ENCODE measurements around the gene ZFP36. TPM values are rescaled to one million over a fixed set of nuclear protein-coding genes. Genes with fewer than 3 reads are reported as not detected.

ZFP36 gene
- total RNA-seq, 2 donors from 2014 or later = 16.1 to 23.4 TPM

DNA sequence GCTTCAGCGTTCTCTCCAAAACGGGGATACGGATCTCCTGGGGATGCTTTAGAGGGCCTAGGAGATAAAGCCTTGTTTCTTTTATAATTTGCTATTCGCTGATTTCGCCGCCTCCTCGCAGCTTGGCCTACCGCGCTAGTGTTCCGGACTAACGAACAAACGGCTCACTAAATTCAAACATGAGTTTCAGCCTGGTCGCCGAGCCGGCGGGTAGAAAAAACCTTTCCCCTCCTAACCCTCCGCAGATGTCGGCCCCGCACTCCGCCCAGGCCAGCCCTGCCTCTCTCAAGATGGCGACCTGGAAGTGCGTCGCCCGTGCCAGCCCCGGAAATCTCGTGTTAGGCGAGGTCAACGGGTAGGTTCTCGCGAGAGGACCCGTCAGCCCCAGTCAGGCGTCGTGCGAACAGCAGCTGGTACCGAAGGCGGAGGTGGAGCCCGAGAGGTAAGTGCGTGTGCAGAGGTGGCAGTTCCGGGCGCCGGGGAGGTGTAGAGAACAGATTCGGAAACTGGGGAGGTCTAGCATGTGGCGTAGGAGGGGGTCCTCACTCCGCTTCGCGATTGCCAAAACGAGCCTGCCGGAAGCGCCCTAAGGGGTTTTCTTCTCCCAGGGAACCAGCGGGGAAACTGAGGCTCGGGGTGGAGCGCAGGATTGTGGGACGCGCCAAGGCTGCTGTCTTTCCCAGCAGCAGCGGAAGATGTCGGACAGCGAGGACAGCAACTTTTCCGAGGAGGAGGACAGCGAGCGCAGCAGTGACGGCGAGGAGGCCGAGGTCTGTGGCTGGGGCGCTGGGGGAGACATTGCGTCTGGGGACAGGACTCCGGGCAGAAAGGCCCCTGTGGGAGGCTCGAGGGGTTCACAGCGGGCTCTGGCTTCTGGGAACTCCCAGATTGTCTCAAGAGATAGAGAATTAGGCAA lies 38.8 kb downstream of the ZFP36 start, which contains the start of gene SUPT5H:
Gene SUPT5H (plus strand): TSS at position 387 of the 916 bp plus-strand sequence. CDS start 309 bp downstream, at position 696.
- no peaks in the 10 kb centered on the region for H3K27me3 ChIP-seq (ENCODE audit: control insufficient read depth, insufficient read depth, low read length, poor library complexity, severe bottlenecking)
- Mint-ChIP-seq H3K27me3 (ENCODE audit: insufficient read depth) (peaks cover 8% of the 10 kb centered on the region), H3K9me3 (no peaks in the 10 kb centered on the region), H3K4me3 (peak within 1 kb of the TSS; percentile 95), H3K4me1 (peaks cover 10% of the 10 kb centered on the region), H3K27ac (peak within 1 kb of the TSS; percentile 94), H3K36me3 (ENCODE audit: low read depth) (peaks cover 28% of the 10 kb centered on the region)
- no peaks in the 10 kb centered on the region for H3K4me1 ChIP-seq (ENCODE audit: control insufficient read depth, insufficient read depth, low read length)
- H3K36me3 ChIP-seq (ENCODE audit: control insufficient read depth, insufficient read depth, low read length) = peaks cover 20% of the 10 kb centered on the region
- TF ChIP-seq, protein P1, sequence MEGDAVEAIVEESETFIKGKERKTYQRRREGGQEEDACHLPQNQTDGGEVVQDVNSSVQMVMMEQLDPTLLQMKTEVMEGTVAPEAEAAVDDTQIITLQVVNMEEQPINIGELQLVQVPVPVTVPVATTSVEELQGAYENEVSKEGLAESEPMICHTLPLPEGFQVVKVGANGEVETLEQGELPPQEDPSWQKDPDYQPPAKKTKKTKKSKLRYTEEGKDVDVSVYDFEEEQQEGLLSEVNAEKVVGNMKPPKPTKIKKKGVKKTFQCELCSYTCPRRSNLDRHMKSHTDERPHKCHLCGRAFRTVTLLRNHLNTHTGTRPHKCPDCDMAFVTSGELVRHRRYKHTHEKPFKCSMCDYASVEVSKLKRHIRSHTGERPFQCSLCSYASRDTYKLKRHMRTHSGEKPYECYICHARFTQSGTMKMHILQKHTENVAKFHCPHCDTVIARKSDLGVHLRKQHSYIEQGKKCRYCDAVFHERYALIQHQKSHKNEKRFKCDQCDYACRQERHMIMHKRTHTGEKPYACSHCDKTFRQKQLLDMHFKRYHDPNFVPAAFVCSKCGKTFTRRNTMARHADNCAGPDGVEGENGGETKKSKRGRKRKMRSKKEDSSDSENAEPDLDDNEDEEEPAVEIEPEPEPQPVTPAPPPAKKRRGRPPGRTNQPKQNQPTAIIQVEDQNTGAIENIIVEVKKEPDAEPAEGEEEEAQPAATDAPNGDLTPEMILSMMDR (conservative IDR thresholded peaks at IDR 0.05) = no peak
- DNase-seq = peak; percentile 98
- no peaks in the 10 kb centered on the region for H3K9me3 ChIP-seq (ENCODE audit: control insufficient read depth, low read length)
- peak within 1 kb of the TSS; percentile 87 for H3K27ac ChIP-seq (ENCODE audit: low read depth, low read length)
- peak within 1 kb of the TSS; percentile 97 for H3K4me3 ChIP-seq (ENCODE audit: low read length)
- peak within 1 kb of the TSS; percentile 96 for H3K9ac ChIP-seq (ENCODE audit: extremely low read depth, low read length, poor library complexity, severe bottlenecking)
- WGBS, 2 experiments (ENCODE audit: insufficient coverage in 1 of 2, insufficient read length in 1 of 2) = 0 to 1% methylated on average over 40 to 68 of the region's 68 CpGs

DNA sequence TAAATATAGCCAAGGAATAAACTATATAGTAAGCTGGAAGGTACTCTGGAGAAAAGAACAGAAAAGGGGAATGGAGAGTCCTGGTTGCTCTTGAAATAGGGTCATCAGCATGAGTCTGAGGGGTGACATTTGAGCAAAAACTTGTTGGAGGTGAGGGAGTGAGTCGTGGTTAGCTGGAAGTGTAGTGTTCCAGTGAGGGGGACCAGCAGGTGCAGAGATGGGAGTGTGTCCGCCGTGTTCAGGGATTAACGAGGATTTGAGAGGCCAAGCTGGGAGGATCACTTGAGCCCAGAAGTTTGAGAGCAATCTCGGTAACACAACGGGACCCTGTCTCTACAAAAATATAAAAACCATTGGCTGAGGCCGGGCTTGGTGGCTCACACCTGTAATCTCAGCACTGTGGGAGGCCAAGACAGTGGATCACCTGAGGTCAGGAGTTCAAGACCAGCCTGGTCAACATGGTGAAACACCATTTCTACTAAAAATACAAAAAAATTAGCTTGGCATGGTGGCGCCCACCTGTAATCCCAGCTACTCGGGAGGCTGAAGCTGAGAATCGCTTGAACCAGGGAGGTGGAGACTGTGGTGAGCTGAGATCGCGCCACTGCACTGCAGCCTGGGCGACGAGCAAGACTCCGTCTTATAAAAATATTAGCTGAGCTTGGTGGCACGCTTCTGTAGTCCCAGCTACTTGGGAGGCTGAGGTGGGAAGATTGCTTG lies 39.9 kb downstream of the ZFP36 start:
- Histone ChIP-seq H3K4me1 (ENCODE audit: control insufficient read depth, insufficient read depth, low read length) (no peaks in the 10 kb centered on the region), H3K27me3 (ENCODE audit: control insufficient read depth, insufficient read depth, low read length, poor library complexity, severe bottlenecking) (no peaks in the 10 kb centered on the region), H3K4me3 (ENCODE audit: low read length) (peak overlapping the region; percentile 97), H3K27ac (ENCODE audit: low read depth, low read length) (no peak overlapping the region), H3K36me3 (ENCODE audit: control insufficient read depth, insufficient read depth, low read length) (peaks cover 25% of the 10 kb centered on the region), H3K9me3 (ENCODE audit: control insufficient read depth, low read length) (no peaks in the 10 kb centered on the region), H3K9ac (ENCODE audit: extremely low read depth, low read length, poor library complexity, severe bottlenecking) (peak overlapping the region; percentile 96)
- peaks cover 33% of the 10 kb centered on the region for H3K36me3 Mint-ChIP-seq (ENCODE audit: low read depth)
- peaks cover 10% of the 10 kb centered on the region for H3K4me1 Mint-ChIP-seq
- H3K27me3 Mint-ChIP-seq (ENCODE audit: insufficient read depth) = peaks cover 8% of the 10 kb centered on the region
- 81 to 94% methylated on average over 10 to 16 of the region's 16 CpGs for WGBS, 2 experiments (ENCODE audit: insufficient coverage in 1 of 2, insufficient read length in 1 of 2)
- peak overlapping the region; percentile 95 for H3K4me3 Mint-ChIP-seq
- TF ChIP-seq, protein P1 (conservative IDR thresholded peaks at IDR 0.05) = no peak
- H3K9me3 Mint-ChIP-seq = no peaks in the 10 kb centered on the region
- DNase-seq = no peak
- peak overlapping the region; percentile 94 for H3K27ac Mint-ChIP-seq

DNA sequence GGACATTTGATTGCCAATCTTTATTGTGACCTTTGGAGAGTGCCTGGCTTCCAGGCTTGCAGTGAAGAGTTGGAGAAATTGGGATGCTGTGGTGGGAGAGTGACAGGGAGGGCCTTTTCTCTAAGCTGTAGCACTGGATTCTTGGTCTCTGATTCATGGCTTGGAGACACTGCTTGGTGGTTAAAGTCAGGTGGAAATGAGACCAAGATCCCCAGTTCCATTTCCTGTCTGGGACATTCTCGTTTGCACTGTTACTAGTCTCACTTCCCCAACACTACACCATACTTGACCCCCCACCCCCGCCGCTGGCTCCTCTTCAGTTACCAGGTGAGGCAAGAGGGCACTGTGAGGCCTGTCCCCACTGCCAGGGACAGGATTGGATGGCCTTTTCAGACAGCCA lies 41.6 kb downstream of the ZFP36 start:
- Mint-ChIP-seq H3K4me3 (no peak overlapping the region), H3K27me3 (ENCODE audit: insufficient read depth) (no peaks in the 10 kb centered on the region), H3K27ac (no peak overlapping the region), H3K4me1 (peaks cover 10% of the 10 kb centered on the region), H3K9me3 (no peaks in the 10 kb centered on the region), H3K36me3 (ENCODE audit: low read depth) (peaks cover 48% of the 10 kb centered on the region)
- WGBS, 2 experiments (ENCODE audit: insufficient coverage in 1 of 2, insufficient read length in 1 of 2) = 96% methylated on average over 3 of the region's 3 CpGs; no CpG with 5 or more reads in 1 of the 2 experiments
- Histone ChIP-seq H3K4me1 (ENCODE audit: control insufficient read depth, insufficient read depth, low read length) (no peaks in the 10 kb centered on the region), H3K27me3 (ENCODE audit: control insufficient read depth, insufficient read depth, low read length, poor library complexity, severe bottlenecking) (no peaks in the 10 kb centered on the region), H3K9ac (ENCODE audit: extremely low read depth, low read length, poor library complexity, severe bottlenecking) (no peak overlapping the region), H3K4me3 (ENCODE audit: low read length) (no peak overlapping the region), H3K36me3 (ENCODE audit: control insufficient read depth, insufficient read depth, low read length) (peaks cover 41% of the 10 kb centered on the region), H3K27ac (ENCODE audit: low read depth, low read length) (no peak overlapping the region), H3K9me3 (ENCODE audit: control insufficient read depth, low read length) (no peaks in the 10 kb centered on the region)
- DNase-seq = no peak
- TF ChIP-seq, protein P1 (conservative IDR thresholded peaks at IDR 0.05) = no peak

All from endodermal cell (in vitro differentiated cells).